CD4-positive, alpha-beta memory T cell (primary cell): Measurements from ENCODE around the gene ST6GALNAC4. TPM values are rescaled to one million over a fixed set of nuclear protein-coding genes. Genes with fewer than 3 reads are reported as not detected.

Experiments
- microRNA-seq: library from miRNA; unstranded; fragments of <30 nt; microRNA quantifications from one replicate; pipeline ENCODE4 v1.2.0, GENCODE V29; 2021; ENCODE audit warnings: borderline replicate concordance, borderline number of aligned reads, borderline microRNAs expressed, mixed read lengths
- polyA plus RNA-seq, 2 donors: library from polyadenylated mRNA; unstranded; fragments of 300-500 nt; fragmentation: Illumina TruSeq; gene quantifications; one replicate each; pipeline ENCODE4 v1.2.3, GENCODE V29; 2021
- total RNA-seq, 2 experiments: library from RNA; stranded (reverse); gene quantifications; one replicate each; pipeline ENCODE4 v1.2.3, GENCODE V29; 2021

Gene ST6GALNAC4
- total and polyA plus RNA-seq, 4 experiments from 2014 or later, result 10.2 to 38.1 (median 27.1) TPM

Small RNA genes lying within 50 kb of the gene (microRNA-seq; reads per million reads assigned to microRNA genes)
- not detected for gene MIR4672

Other genes with a start within 250 kb of the ST6GALNAC4 start
- gene CFAP157, start 210.1 kb downstream of the ST6GALNAC4 start, total RNA-seq, result under 1 TPM in 1 of 2 experiments, not detected in 1; 0.25 TPM
- under 1 TPM; 0.14 to 0.22 TPM for gene CFAP157, start 210.1 kb downstream of the ST6GALNAC4 start, polyA plus RNA-seq
- gene PTRH1, start 201.4 kb downstream of the ST6GALNAC4 start, total RNA-seq, result 1 to 10 TPM; 7.3 to 8.4 TPM
- 10 to 100 TPM; 25.6 to 31.1 TPM for gene PTRH1, start 201.4 kb downstream of the ST6GALNAC4 start, polyA plus RNA-seq
- 1 to 10 TPM; 2.5 to 2.6 TPM for gene TTC16, start 201.0 kb downstream of the ST6GALNAC4 start, total RNA-seq
- gene TTC16, start 201.0 kb downstream of the ST6GALNAC4 start, polyA plus RNA-seq, result 1 to 10 TPM in 1 of 2 donors, under 1 TPM in 1; 0.09 to 1.8 TPM
- gene TOR2A, start 181.7 kb downstream of the ST6GALNAC4 start, total RNA-seq, result 10 to 100 TPM; 14.3 to 18.4 TPM
- gene TOR2A, start 181.7 kb downstream of the ST6GALNAC4 start, polyA plus RNA-seq, result 10 to 100 TPM; 23.2 to 27.1 TPM
- gene SH2D3C, start 138.4 kb downstream of the ST6GALNAC4 start, total RNA-seq, result 10 to 100 TPM; 43.4 to 48.6 TPM
- 10 to 100 TPM in 1 of 2 donors, 1 to 10 TPM in 1; 8.7 to 51.5 TPM for gene SH2D3C, start 138.4 kb downstream of the ST6GALNAC4 start, polyA plus RNA-seq
- 100 to 1,000 TPM; 127 to 138 TPM for gene CDK9, start 131.0 kb downstream of the ST6GALNAC4 start, total RNA-seq
- 10 to 100 TPM; 35.4 to 63.6 TPM for gene CDK9, start 131.0 kb downstream of the ST6GALNAC4 start, polyA plus RNA-seq
- gene FPGS, start 114.2 kb downstream of the ST6GALNAC4 start, total RNA-seq, result 100 to 1,000 TPM; 100 to 101 TPM
- gene FPGS, start 114.2 kb downstream of the ST6GALNAC4 start, polyA plus RNA-seq, result 10 to 100 TPM; 49.4 to 54.6 TPM
- gene ENG, start 62.4 kb downstream of the ST6GALNAC4 start, total RNA-seq, result 10 to 100 TPM; 13.7 to 13.8 TPM
- gene ENG, start 62.4 kb downstream of the ST6GALNAC4 start, polyA plus RNA-seq, result 1 to 10 TPM; 2.0 to 4.2 TPM
- gene AK1, start 39.4 kb downstream of the ST6GALNAC4 start, total RNA-seq, result 10 to 100 TPM; 58.1 to 62.7 TPM
- gene AK1, start 39.4 kb downstream of the ST6GALNAC4 start, polyA plus RNA-seq, result under 1 TPM in 1 of 2 donors, not detected in 1; 0.53 TPM
- gene ST6GALNAC6, start 17.4 kb downstream of the ST6GALNAC4 start, total RNA-seq, result 100 to 1,000 TPM; 125 to 127 TPM
- gene ST6GALNAC6, start 17.4 kb downstream of the ST6GALNAC4 start, polyA plus RNA-seq, result 10 to 100 TPM; 45.2 to 45.6 TPM
- gene PIP5KL1, start 13.7 kb upstream of the ST6GALNAC4 start, total RNA-seq, result 1 to 10 TPM in 1 of 2 experiments, under 1 TPM in 1; 0.72 to 1.8 TPM
- gene PIP5KL1, start 13.7 kb upstream of the ST6GALNAC4 start, polyA plus RNA-seq, result under 1 TPM; 0.26 to 0.79 TPM
- 10 to 100 TPM; 37.0 to 39.7 TPM for gene DPM2, start 20.8 kb upstream of the ST6GALNAC4 start, total RNA-seq
- gene DPM2, start 20.8 kb upstream of the ST6GALNAC4 start, polyA plus RNA-seq, result 10 to 100 TPM; 41.0 to 43.1 TPM
- 100 to 1,000 TPM; 516 to 550 TPM for gene EEIG1, start 63.9 kb upstream of the ST6GALNAC4 start, total RNA-seq
- gene EEIG1, start 63.9 kb upstream of the ST6GALNAC4 start, polyA plus RNA-seq, result 100 to 1,000 TPM in 1 of 2 donors, 10 to 100 TPM in 1; 95.4 to 205 TPM
- gene NAIF1, start 150.3 kb upstream of the ST6GALNAC4 start, total RNA-seq, result 10 to 100 TPM; 13.3 to 13.8 TPM
- gene NAIF1, start 150.3 kb upstream of the ST6GALNAC4 start, polyA plus RNA-seq, result 10 to 100 TPM; 11.3 to 15.2 TPM
- 10 to 100 TPM; 22.0 to 26.9 TPM for gene SLC25A25, start 151.2 kb upstream of the ST6GALNAC4 start, total RNA-seq
- 10 to 100 TPM; 13.4 to 17.6 TPM for gene SLC25A25, start 151.2 kb upstream of the ST6GALNAC4 start, polyA plus RNA-seq
- gene PTGES2, start 210.7 kb upstream of the ST6GALNAC4 start, total RNA-seq, result 10 to 100 TPM; 51.8 to 57.9 TPM
- 10 to 100 TPM; 47.5 to 48.8 TPM for gene PTGES2, start 210.7 kb upstream of the ST6GALNAC4 start, polyA plus RNA-seq
- gene LCN2, start 232.4 kb upstream of the ST6GALNAC4 start, total RNA-seq, result not detected
- gene LCN2, start 232.4 kb upstream of the ST6GALNAC4 start, polyA plus RNA-seq, result not detected
- gene BBLN, start 243.2 kb upstream of the ST6GALNAC4 start, total RNA-seq, result 10 to 100 TPM; 47.8 to 50.5 TPM
- gene BBLN, start 243.2 kb upstream of the ST6GALNAC4 start, polyA plus RNA-seq, result 100 to 1,000 TPM; 110 to 136 TPM